NCI-H1436 (cell line): ENCODE results near the gene LRCH1.
A peak's percentile ranks its signal among the peaks of the same experiment; 100 is the strongest.
"Not testable (repeated sequence)": the region's sequence is repeated elsewhere in the genome, so short reads cannot be mapped to it uniquely, and the experiment has no call there.

Source experiments
- DNase-seq: peaks from one replicate; lab custom pipeline; 2025; lab: John Stamatoyannopoulos, UW

Gene LRCH1

GRCh38 chr13:46753137-46753536, 200.2 kb downstream of the LRCH1 start:
- DNase-seq, result no peak

DNA sequence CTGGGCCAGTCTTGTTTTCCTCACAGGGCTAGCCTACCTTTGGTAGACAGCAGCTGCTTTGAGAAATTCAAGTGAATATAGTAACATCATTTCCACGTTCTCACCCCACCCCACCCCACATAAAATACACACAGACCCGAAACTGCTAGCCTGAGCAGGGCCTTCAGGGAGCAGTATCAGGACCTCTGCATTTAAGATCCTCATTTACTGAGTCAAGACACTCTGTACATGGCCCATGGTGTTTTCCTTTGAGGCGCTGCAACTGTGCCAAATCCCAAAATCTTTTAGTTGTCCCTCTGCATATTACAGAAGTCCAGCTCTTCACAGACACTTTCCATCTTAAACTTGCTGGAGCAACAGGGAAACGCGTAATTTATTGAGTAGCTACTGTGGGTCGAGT, 200.9 kb downstream of the LRCH1 start:
- DNase-seq, result no peak

GRCh38 chr13:46754812-46755211, 201.8 kb downstream of the LRCH1 start:
- no peak for DNase-seq

GRCh38 chr13:46755508-46755907, 202.5 kb downstream of the LRCH1 start:
- not testable (repeated sequence) for DNase-seq

GRCh38 chr13:46756977-46757376, 204.0 kb downstream of the LRCH1 start:
- no peak for DNase-seq

GRCh38 chr13:46757640-46758039, 204.7 kb downstream of the LRCH1 start:
- no peak for DNase-seq

GRCh38 chr13:46759846-46760245, 206.9 kb downstream of the LRCH1 start:
- no peak for DNase-seq

GRCh38 chr13:46761174-46761573, 208.2 kb downstream of the LRCH1 start:
- DNase-seq, result no peak

GRCh38 chr13:46761866-46762265, 208.9 kb downstream of the LRCH1 start:
- DNase-seq, result no peak

DNA sequence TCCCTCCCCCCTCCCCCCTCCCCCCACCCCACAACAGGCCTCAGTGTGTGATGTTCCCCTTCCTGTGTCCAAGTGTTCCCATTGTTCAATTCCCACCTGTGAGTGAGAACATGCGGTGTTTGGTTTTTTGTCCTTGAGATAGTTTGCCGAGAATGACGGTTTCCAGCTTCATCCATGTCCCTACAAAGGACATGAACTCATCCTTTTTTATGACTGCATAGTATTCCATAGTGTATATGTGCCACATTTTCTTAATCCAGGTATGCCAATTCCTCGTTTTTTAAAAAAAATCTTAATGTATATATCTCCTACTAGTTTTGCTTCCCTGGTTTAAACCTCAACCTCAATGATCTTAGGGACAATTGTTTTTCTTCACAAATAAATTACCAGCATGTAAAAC, 217.0 kb downstream of the LRCH1 start:
- DNase-seq, result not testable (repeated sequence)

- no peak for DNase-seq
These were observed 218.7 kb downstream of the LRCH1 start for GRCh38 chr13:46771693-46772092.

- no peak for DNase-seq
These were observed 220.6 kb downstream of the LRCH1 start for GRCh38 chr13:46773541-46773940.

DNA sequence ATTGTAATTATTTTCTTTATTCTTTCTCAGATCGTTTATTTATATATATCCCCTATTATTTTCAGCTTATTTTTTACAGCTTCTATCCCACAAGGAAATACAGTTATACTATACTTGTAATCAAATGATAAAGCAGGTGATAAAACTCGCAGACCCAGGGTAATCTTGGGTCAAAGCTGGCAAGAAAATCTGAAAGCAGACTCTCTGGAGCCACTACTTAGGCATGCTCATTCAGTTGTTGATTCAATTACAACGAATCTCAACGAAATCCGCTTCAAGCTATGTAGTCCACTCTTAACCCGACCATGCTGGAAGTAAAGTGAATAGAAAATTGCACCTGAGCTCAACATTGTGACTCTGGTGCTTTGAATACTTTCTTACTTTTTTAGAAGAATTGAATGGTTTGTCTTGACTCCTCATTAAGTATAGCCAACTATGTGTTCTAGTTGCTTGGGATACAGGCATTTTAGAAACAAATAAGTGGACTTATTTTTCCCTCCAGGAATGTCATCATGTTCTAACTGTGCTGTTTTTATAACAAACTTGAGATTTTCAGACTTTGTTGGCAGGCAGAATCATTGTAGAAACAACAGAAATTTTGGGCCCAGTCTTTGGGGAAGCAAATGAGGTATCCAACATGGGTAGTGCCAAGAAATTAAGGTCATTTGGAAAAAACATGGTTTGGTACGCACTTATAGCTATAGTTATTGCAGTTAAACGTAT, 222.6 kb downstream of the LRCH1 start:
- DNase-seq, result no peak

- DNase-seq, result no peak
These were observed 225.1 kb downstream of the LRCH1 start for GRCh38 chr13:46778095-46778494.

DNA sequence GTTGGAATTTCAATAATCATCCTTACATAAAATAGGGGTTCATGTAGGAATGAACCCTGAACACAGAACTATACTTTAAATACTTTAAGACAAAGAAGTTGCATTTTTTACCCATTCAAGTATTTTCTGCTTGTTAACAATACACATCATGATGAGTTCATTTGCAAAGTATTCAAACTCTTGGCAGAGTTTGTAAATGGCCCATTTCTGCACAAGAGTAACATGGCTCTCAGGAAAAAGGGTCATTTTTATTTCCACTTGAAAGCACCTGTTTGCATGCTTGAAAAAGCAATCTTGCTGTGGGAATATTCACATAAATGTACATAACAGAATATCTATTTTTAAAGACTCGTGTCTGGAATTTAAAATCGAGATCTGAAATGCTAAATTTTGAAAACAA, 225.9 kb downstream of the LRCH1 start:
- no peak for DNase-seq

DNA sequence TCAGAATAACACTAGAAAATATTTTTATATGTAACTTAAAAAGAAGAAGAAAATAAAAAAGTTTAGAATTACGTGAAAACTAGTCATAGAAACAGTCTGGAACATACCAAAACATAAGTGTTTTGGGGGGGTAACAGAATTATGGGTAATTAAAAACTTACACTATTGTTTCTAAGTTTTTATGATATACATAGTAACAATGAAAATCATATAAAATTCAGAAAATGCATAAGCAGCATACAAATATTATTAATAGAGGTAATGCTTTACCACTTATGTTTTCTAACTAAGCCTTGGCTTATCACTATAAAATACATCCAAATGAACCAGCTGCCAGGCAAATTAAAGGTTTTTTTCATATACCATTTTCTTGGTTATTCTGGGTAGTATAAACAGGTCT, 229.1 kb downstream of the LRCH1 start:
- no peak for DNase-seq

GRCh38 chr13:46782691-46783090, 229.7 kb downstream of the LRCH1 start:
- no peak for DNase-seq

DNA sequence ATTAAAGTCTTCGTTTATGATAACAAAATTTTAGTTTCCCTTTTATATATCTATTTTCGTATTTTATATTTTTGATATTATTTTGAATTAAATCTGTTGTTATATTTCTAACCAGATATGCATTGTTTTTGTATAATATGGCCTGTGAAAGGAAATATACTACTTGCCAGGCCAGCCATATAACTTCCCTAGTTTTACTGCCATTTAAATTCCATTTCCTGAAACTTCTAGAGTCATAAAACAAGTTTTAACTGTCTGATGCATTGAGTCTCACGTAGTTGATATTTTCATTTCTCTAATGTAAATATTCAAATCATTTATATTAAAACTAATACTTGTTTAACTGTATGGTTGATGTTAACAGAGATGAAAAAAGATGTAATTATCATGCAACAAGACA, 230.5 kb downstream of the LRCH1 start:
- DNase-seq, result no peak

DNA sequence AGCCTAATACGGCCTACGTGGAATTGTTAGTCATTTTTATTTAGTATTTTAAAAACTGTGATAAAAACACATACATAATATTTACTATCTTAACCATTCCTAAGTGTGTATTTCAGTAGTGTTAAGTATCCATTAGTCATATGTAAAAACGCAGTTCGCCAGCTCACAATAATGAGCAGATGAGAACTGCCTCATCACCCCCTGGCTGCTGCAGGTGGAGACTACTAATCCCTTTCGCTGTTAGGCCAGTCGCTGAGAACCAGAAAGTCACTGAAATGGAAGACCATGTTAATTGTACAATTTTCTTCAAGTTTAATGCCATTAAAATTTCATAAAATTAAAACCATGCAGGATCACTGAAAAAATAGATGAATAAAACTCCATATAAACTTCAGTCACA, 242.4 kb downstream of the LRCH1 start:
- DNase-seq, result no peak

GRCh38 chr13:46796129-46796514, 243.2 kb downstream of the LRCH1 start:
- DNase-seq, result no peak

GRCh38 chr13:46796515-46797474, 243.8 kb downstream of the LRCH1 start, which contains the start of gene ESD:
TSS of gene ESD (minus strand) at chr13:46797161. CDS start at chr13:46791413, 5,748 bp downstream.
- peak; percentile 70 for DNase-seq

GRCh38 chr13:46797501-46798237, 244.7 kb downstream of the LRCH1 start:
- no peak for DNase-seq
